K562 (cell line): ENCODE measurements around the gene GPR162. TPM values are rescaled to one million over a fixed set of nuclear protein-coding genes. Genes with fewer than 3 reads are reported as not detected.

Experiments
- ATF1 ChIP-seq, 2 experiments: fragments of 450-650 bp in 1 of 2; IDR thresholded peaks; 2 replicates each; pipeline ENCODE4 v1.6.1; 2016; ENCODE audit warnings: missing compliant biosample characterization in 1 of 2, missing genetic modification characterization in 1 of 2
- CAMTA2 ChIP-seq: fragments of 250-450 bp; sonication (Bioruptor Pico); conservative IDR thresholded peaks from 2 replicates; pipeline ENCODE4 v1.5.1; 2022
- CXXC5 ChIP-seq: fragments of 250-450 bp; sonication (Bioruptor Pico); IDR thresholded peaks from 2 replicates; pipeline ENCODE4 v1.8.0; 2022; ENCODE audit warnings: inconsistent platforms, mild to moderate bottlenecking, moderate library complexity
- ETV5 ChIP-seq: sonication (generic); formaldehyde crosslinking; IDR thresholded peaks from 2 replicates; pipeline ENCODE4 v1.4.0; 2020; ENCODE audit warnings: low read depth, mild to moderate bottlenecking, missing genetic modification reagents
- HNRNPH1 ChIP-seq: fragments of 200-400 bp; formaldehyde crosslinking; optimal IDR thresholded peaks from 2 replicates; pipeline ENCODE3; 2017; ENCODE audit warnings: low read depth, mild to moderate bottlenecking, low read length, moderate library complexity
- NCOA2 ChIP-seq, 2 experiments: fragments of 450-650 bp; IDR thresholded peaks; 2 replicates each; pipeline ENCODE4 v1.6.1; 2018; ENCODE audit warnings: mild to moderate bottlenecking in 2 of 2, moderate library complexity in 1 of 2; ENCODE audit not compliant: partially characterized antibody in 2 of 2
- POLR2B ChIP-seq: fragments of 450-650 bp; IDR thresholded peaks from 2 replicates; pipeline ENCODE4 v1.6.1; 2018; ENCODE audit warnings: low read depth; ENCODE audit not compliant: partially characterized antibody
- PRMT5 ChIP-seq: sonication (generic); formaldehyde crosslinking; IDR thresholded peaks from 2 replicates; pipeline ENCODE4 v1.5.0; 2020; ENCODE audit warnings: missing genetic modification reagents
- TGIF2 ChIP-seq: sonication (generic); formaldehyde crosslinking; IDR thresholded peaks from 2 replicates; pipeline ENCODE4 v1.8.1; 2022; ENCODE audit warnings: mild to moderate bottlenecking, missing genetic modification reagents, moderate library complexity
- ZFX ChIP-seq: sonication (generic); formaldehyde crosslinking; IDR thresholded peaks from 2 replicates; pipeline ENCODE4 v1.8.0; 2022; ENCODE audit warnings: mild to moderate bottlenecking, missing genetic modification reagents, moderate library complexity
- ZKSCAN8 ChIP-seq: fragments of 200-800 bp; sonication (Bioruptor generic); IDR thresholded peaks from 2 replicates; pipeline ENCODE4 v1.6.1; 2016; ENCODE audit warnings: missing genetic modification characterization, missing compliant biosample characterization
- ZNF41 ChIP-seq: fragments of 250-450 bp; sonication (Bioruptor Pico); conservative IDR thresholded peaks from 2 replicates; pipeline ENCODE4 v1.4.0; 2020; ENCODE audit warnings: mild to moderate bottlenecking
- ZNF717 ChIP-seq: fragments of 250-450 bp; sonication (Bioruptor Pico); IDR thresholded peaks from 2 replicates; pipeline ENCODE4 v1.5.0; 2021
- polyA plus RNA-seq, 8 experiments: library from polyadenylated mRNA; depleted of rRNA in 4 of 8; stranded (reverse) in 5 of 8; unstranded in 3 of 8; fragments of >200 nt; fragmentation: Nextera tagmentation in 2 of 8; fragmentation: Illumina TruSeq in 1 of 8; extraction: Ambion mirVana in 2 of 8; extraction: Trizol in 1 of 8; gene quantifications; 2 replicates each; pipeline versions ENCODE4 v1.2.1 to v1.2.3, GENCODE V29; 2011 to 2014; ENCODE audit warnings: inconsistent platforms in 1 of 8, missing spikeins in 1 of 8
- total RNA-seq, 7 experiments: library from RNA; depleted of rRNA in 6 of 7; stranded (reverse); fragments of >200 nt in 6 of 7; fragmentation: Illumina TruSeq in 2 of 7; extraction: Trizol in 2 of 7; gene quantifications; 2 replicates each; pipeline versions ENCODE4 v1.2.1 to v1.2.3, GENCODE V29; 2011 to 2021; ENCODE audit warnings: low replicate concordance in 1 of 7
- TF ChIP-seq, protein P1 (sequence below): sonication (generic); formaldehyde crosslinking; IDR thresholded peaks from 2 replicates; pipeline ENCODE4 v1.8.1; 2023; ENCODE audit warnings: mild to moderate bottlenecking, missing genetic modification reagents
- TF ChIP-seq, protein P2 (sequence below): fragments of 250-450 bp; sonication (Bioruptor Pico); IDR thresholded peaks from 2 replicates; pipeline ENCODE4 v1.8.0; 2022; ENCODE audit warnings: inconsistent platforms, mild to moderate bottlenecking, moderate library complexity, borderline replicate concordance
- TF ChIP-seq, protein P3 (sequence below): fragments of 250-450 bp; sonication (Bioruptor Pico); IDR thresholded peaks from 2 replicates; pipeline ENCODE4 v1.8.0; 2022; ENCODE audit warnings: inconsistent platforms
- TF ChIP-seq, protein P4 (sequence below), 3 experiments: IDR thresholded peaks in 2 of 3; conservative IDR thresholded peaks in 1 of 3; 2 replicates each; pipeline ENCODE4 v1.5.1; 2011 to 2012; ENCODE audit warnings: low read length in 3 of 3, mild to moderate bottlenecking in 3 of 3, control low read depth in 2 of 3, improper control_type of control experiment in 1 of 3, inconsistent platforms in 1 of 3, low read depth in 1 of 3, mixed read lengths in 1 of 3, moderate library complexity in 1 of 3; ENCODE audit not compliant: insufficient read depth in 2 of 3

The GPR162 gene
- total and polyA plus RNA-seq, 9 of the 15 experiments (the other 6 are each of a cell fraction or from before 2014, with no cell fraction given) = 0.65 to 1.8 (median 1.1) TPM; not detected in 2

DNA sequence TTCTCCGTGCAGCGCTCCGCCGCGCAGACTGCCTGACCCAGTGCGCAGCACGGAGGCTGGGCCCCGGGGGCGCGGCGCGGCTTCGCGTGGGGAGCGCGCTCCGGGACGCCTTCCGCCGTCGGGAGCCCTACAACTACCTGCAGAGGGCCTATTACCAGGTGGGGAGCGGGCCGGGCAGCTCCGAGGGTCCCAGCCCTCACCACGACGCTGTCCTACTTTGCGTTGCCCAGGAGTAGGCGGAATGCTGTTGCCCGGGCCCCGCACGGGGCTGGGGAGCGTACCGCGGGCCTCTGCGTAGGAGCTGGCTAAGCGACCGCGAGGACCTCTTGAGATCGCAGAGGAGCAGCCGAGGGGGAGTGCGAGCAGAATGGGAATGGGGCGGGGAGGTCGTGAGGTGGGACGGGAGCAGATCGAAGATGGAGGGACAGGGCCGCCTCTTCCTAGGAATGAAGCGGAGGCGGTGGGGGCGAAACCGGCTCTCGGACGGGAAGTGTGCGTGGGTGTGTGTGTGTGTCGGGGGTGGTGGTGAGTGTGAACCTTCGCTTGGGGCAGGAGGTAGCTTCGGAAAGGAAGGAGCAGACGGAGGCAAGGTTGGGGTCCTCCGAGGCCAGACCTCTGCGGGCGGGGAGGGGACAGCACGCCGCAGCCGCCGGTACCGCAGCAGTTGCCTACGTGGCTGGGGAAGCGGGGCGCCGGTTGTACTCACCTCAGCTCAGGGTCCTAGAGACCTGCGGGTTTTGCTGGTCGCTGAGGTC is 7.3 kb downstream of the GPR162 start (continued):
- TF ChIP-seq, protein P1, sequence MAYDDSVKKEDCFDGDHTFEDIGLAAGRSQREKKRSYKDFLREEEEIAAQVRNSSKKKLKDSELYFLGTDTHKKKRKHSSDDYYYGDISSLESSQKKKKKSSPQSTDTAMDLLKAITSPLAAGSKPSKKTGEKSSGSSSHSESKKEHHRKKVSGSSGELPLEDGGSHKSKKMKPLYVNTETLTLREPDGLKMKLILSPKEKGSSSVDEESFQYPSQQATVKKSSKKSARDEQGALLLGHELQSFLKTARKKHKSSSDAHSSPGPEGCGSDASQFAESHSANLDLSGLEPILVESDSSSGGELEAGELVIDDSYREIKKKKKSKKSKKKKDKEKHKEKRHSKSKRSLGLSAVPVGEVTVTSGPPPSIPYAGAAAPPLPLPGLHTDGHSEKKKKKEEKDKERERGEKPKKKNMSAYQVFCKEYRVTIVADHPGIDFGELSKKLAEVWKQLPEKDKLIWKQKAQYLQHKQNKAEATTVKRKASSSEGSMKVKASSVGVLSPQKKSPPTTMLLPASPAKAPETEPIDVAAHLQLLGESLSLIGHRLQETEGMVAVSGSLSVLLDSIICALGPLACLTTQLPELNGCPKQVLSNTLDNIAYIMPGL = no peak
- TF ChIP-seq, protein P2, sequence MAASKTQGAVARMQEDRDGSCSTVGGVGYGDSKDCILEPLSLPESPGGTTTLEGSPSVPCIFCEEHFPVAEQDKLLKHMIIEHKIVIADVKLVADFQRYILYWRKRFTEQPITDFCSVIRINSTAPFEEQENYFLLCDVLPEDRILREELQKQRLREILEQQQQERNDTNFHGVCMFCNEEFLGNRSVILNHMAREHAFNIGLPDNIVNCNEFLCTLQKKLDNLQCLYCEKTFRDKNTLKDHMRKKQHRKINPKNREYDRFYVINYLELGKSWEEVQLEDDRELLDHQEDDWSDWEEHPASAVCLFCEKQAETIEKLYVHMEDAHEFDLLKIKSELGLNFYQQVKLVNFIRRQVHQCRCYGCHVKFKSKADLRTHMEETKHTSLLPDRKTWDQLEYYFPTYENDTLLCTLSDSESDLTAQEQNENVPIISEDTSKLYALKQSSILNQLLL (CRISPR knock-in tag) = no peak
- TF ChIP-seq CXXC5 (CRISPR knock-in tag) (peak; percentile 48), ZNF41 (CRISPR knock-in tag) (no peak), PRMT5 (CRISPR knock-in tag) (no peak), ZFX (peak; percentile 84), ZKSCAN8 (CRISPR knock-in tag) (no peak), CAMTA2 (CRISPR knock-in tag) (no peak), POLR2B (peak; percentile 53), ETV5 (peak; percentile 20; the same call in 1 of the 2 replicates), NCOA2 (IDR thresholded peaks at IDR 0.05; ENCODE audit: partially characterized antibody in 2 of 2) (no peak), ZNF717 (CRISPR knock-in tag) (no peak), TGIF2 (CRISPR knock-in tag) (no peak), ATF1 (CRISPR knock-in tag; IDR thresholded peaks at IDR 0.05) (no peak), ATF1 (tag; IDR thresholded peaks at IDR 0.05) (peak; percentile 61; the same call in 1 of the 2 replicates), HNRNPH1 (no peak)
- TF ChIP-seq, protein P3, sequence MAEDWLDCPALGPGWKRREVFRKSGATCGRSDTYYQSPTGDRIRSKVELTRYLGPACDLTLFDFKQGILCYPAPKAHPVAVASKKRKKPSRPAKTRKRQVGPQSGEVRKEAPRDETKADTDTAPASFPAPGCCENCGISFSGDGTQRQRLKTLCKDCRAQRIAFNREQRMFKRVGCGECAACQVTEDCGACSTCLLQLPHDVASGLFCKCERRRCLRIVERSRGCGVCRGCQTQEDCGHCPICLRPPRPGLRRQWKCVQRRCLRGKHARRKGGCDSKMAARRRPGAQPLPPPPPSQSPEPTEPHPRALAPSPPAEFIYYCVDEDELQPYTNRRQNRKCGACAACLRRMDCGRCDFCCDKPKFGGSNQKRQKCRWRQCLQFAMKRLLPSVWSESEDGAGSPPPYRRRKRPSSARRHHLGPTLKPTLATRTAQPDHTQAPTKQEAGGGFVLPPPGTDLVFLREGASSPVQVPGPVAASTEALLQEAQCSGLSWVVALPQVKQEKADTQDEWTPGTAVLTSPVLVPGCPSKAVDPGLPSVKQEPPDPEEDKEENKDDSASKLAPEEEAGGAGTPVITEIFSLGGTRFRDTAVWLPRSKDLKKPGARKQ (CRISPR knock-in tag) = no peak
- TF ChIP-seq, protein P4, sequence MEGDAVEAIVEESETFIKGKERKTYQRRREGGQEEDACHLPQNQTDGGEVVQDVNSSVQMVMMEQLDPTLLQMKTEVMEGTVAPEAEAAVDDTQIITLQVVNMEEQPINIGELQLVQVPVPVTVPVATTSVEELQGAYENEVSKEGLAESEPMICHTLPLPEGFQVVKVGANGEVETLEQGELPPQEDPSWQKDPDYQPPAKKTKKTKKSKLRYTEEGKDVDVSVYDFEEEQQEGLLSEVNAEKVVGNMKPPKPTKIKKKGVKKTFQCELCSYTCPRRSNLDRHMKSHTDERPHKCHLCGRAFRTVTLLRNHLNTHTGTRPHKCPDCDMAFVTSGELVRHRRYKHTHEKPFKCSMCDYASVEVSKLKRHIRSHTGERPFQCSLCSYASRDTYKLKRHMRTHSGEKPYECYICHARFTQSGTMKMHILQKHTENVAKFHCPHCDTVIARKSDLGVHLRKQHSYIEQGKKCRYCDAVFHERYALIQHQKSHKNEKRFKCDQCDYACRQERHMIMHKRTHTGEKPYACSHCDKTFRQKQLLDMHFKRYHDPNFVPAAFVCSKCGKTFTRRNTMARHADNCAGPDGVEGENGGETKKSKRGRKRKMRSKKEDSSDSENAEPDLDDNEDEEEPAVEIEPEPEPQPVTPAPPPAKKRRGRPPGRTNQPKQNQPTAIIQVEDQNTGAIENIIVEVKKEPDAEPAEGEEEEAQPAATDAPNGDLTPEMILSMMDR (IDR thresholded peaks at IDR 0.05 in 2 of 3, conservative IDR thresholded peaks at IDR 0.05 in 1 of 3; ENCODE audit: insufficient read depth in 2 of 3, low read depth in 1 of 3, low read length in 3 of 3) = no peak
